HCT116 (cell line): ENCODE measurements around the gene HOXB8. TPM values are rescaled to one million over a fixed set of nuclear protein-coding genes. Genes with fewer than 3 reads are reported as not detected.

Experiments used
- ATAC-seq: fragments of 200-7000 bp; cut with Tn5 transposase; 2 replicates; pipeline ENCODE4 v1.9.1; 2020; ENCODE audit warnings: mild to moderate bottlenecking, moderate library complexity
- BruUV-seq: library from RNA; stranded (reverse); fragments of 400-500 nt; replicated peaks from 2 replicates; lab custom pipeline; 2021; lab: Mats Ljungman, UMichigan
- CTCF ChIA-PET: fragments of 300-600 bp; sonication (Branson Sonifier 250); formaldehyde crosslinking; loops from one replicate; lab custom pipeline; 2021; ENCODE audit warnings: antibody characterized with exemption; lab: Charles Lee
- POLR2A ChIA-PET: fragments of 300-600, 350-600 bp; sonication (Branson Sonifier 250); formaldehyde crosslinking; loops from one replicate; lab custom pipeline; 2021; ENCODE audit warnings: antibody characterized with exemption; lab: Charles Lee
- RAD21 ChIA-PET, 2 experiments: fragments of 300-600 bp; sonication (Branson Sonifier 250); formaldehyde crosslinking; loops; one replicate each; lab custom pipeline; 2023; ENCODE audit warnings: low total read pairs in 2 of 2; ENCODE audit not compliant: uncharacterized antibody in 2 of 2, unreplicated experiment in 2 of 2, low non-redundant PET in 1 of 2; lab: Charles Lee
- DNase-seq: peaks from one replicate; pipeline ENCODE4 v3.0.0-alpha.2; 2010; ENCODE audit warnings: low read depth, low spot score
- H2AFZ ChIP-seq: fragments of 200-600 bp; shearing (Covaris generic), sonication (generic); 2 replicates; pipeline ENCODE4 v1.6.1; 2017; ENCODE audit warnings: low read depth, mixed run types, mixed read lengths, antibody characterized with exemption, low read length; ENCODE audit not compliant: poor library complexity, severe bottlenecking
- H3K27ac ChIP-seq: 2 replicates; pipeline ENCODE4 v1.5.1; 2012; ENCODE audit warnings: low read depth, low read length
- H3K27me3 ChIP-seq: fragments of 200-600 bp; sonication (generic); 2 replicates; pipeline ENCODE4 v1.6.1; 2016; ENCODE audit warnings: mixed run types, low read length, mixed read lengths; ENCODE audit not compliant: insufficient read depth
- H3K36me3 ChIP-seq, 2 experiments: fragments of 200-500 bp in 1 of 2; fragments of 200-600 bp in 1 of 2; sonication (Bioruptor generic) in 1 of 2; sonication (generic) in 1 of 2; 2 replicates each; pipeline versions ENCODE4 v1.5.1 to v1.6.1; 2014 to 2016; ENCODE audit warnings: low read length in 2 of 2, inconsistent platforms in 1 of 2, mixed read lengths in 1 of 2, mixed run types in 1 of 2; ENCODE audit not compliant: insufficient read depth in 2 of 2, control insufficient read depth in 1 of 2
- H3K4me1 ChIP-seq, 2 experiments: fragments of 200-600 bp in 1 of 2; sonication (generic) in 1 of 2; 2 replicates each; pipeline versions ENCODE4 v1.5.1 to v1.6.1; 2012 to 2017; ENCODE audit warnings: low read length in 2 of 2, inconsistent platforms in 1 of 2, mild to moderate bottlenecking in 1 of 2, mixed read lengths in 1 of 2, mixed run types in 1 of 2, moderate library complexity in 1 of 2; ENCODE audit not compliant: insufficient read depth in 2 of 2, control insufficient read depth in 1 of 2
- H3K4me2 ChIP-seq: fragments of 200-600 bp; sonication (generic); 2 replicates; pipeline ENCODE4 v1.6.1; 2017; ENCODE audit warnings: mixed run types, low read length, mixed read lengths
- H3K4me3 ChIP-seq, 2 experiments: fragments of 200-600 bp in 1 of 2; sonication (generic) in 1 of 2; replicated peaks in 1 of 2; 2 replicates each; pipeline ENCODE4 v1.5.1; 2011 to 2016; ENCODE audit warnings: low read length in 2 of 2, control low read depth in 1 of 2, low read depth in 1 of 2, mild to moderate bottlenecking in 1 of 2, mixed read lengths in 1 of 2, mixed run types in 1 of 2
- H3K79me2 ChIP-seq: fragments of 200-600 bp; sonication (generic); 2 replicates; pipeline ENCODE4 v1.6.1; 2017; ENCODE audit warnings: mild to moderate bottlenecking, mixed run types, low read length, moderate library complexity, mixed read lengths; ENCODE audit not compliant: insufficient read depth
- H3K9ac ChIP-seq: fragments of 200-600 bp; sonication (generic); 2 replicates; pipeline ENCODE4 v1.6.1; 2016; ENCODE audit warnings: low read length, mixed read lengths
- H3K9me2 ChIP-seq: fragments of 200-600 bp; sonication (generic), shearing (Covaris generic); 2 replicates; pipeline ENCODE4 v1.6.1; 2017; ENCODE audit warnings: mixed run types, mild to moderate bottlenecking, moderate library complexity; ENCODE audit not compliant: insufficient read depth
- H3K9me3 ChIP-seq, 2 experiments: fragments of 200-500 bp in 1 of 2; fragments of 200-600 bp in 1 of 2; sonication (Bioruptor generic) in 1 of 2; sonication (generic) in 1 of 2; 2 replicates each; pipeline ENCODE4 v1.6.1; 2014 to 2017; ENCODE audit warnings: low read length in 2 of 2, mixed read lengths in 2 of 2, inconsistent platforms in 1 of 2, low read depth in 1 of 2, mild to moderate bottlenecking in 1 of 2, mixed run types in 1 of 2, moderate library complexity in 1 of 2; ENCODE audit not compliant: control insufficient read depth in 1 of 2, insufficient read depth in 1 of 2
- H4K20me1 ChIP-seq: fragments of 200-600 bp; sonication (generic), shearing (Covaris generic); 2 replicates; pipeline ENCODE4 v1.6.1; 2017; ENCODE audit warnings: mixed run types, mild to moderate bottlenecking, moderate library complexity; ENCODE audit not compliant: insufficient read depth
- ATF3 ChIP-seq: IDR thresholded peaks from 2 replicates; pipeline ENCODE4 v1.6.1; 2012
- CBX3 ChIP-seq: IDR thresholded peaks from 2 replicates; pipeline ENCODE4 v1.6.1; 2012; ENCODE audit warnings: low read depth
- FOSL1 ChIP-seq: IDR thresholded peaks from 2 replicates; pipeline ENCODE4 v1.6.1; 2012; ENCODE audit warnings: low read depth
- MAX ChIP-seq: IDR thresholded peaks from 2 replicates; pipeline ENCODE4 v1.6.1; 2012
- POLR2AphosphoS5 ChIP-seq: IDR thresholded peaks from 2 replicates; pipeline ENCODE4 v1.6.1; 2011; ENCODE audit warnings: mild to moderate bottlenecking, low read depth, low read length, moderate library complexity
- SP1 ChIP-seq: IDR thresholded peaks from 2 replicates; pipeline ENCODE4 v1.6.1; 2012; ENCODE audit warnings: low read depth
- SRF ChIP-seq: IDR thresholded peaks from 2 replicates; pipeline ENCODE4 v1.6.1; 2012; ENCODE audit warnings: low read depth
- TCF7L2 ChIP-seq: IDR thresholded peaks from 2 replicates; pipeline ENCODE4 v1.7.0; 2011; ENCODE audit warnings: borderline replicate concordance, inconsistent platforms; ENCODE audit not compliant: insufficient read depth, insufficient read length; ENCODE audit errors: extremely low read depth
- ZBTB33 ChIP-seq: IDR thresholded peaks from 2 replicates; pipeline ENCODE4 v1.6.1; 2011; ENCODE audit warnings: mild to moderate bottlenecking, low read length, moderate library complexity; ENCODE audit not compliant: insufficient replicate concordance; ENCODE audit errors: extremely low read depth
- intact Hi-C: fragments of 100-400 bp; cut with micrococcal nuclease; formaldehyde crosslinking; loops from 2 replicates; pipeline ENCODE4 v1.10.0; 2022
- total RNA-seq: library from RNA; stranded (reverse); gene quantifications from one replicate; pipeline ENCODE4 v1.2.1, GENCODE V29; 2021; ENCODE audit not compliant: unreplicated experiment
- TF ChIP-seq, protein P1 (sequence below), 3 experiments: fragments of 200-600 bp in 1 of 3; sonication (generic) in 1 of 3; IDR thresholded peaks in 2 of 3; conservative IDR thresholded peaks in 1 of 3; 2 replicates each; pipeline ENCODE4 v1.5.1; 2012 to 2017; ENCODE audit warnings: low read depth in 2 of 3, low read length in 2 of 3, antibody characterized with exemption in 1 of 3, borderline replicate concordance in 1 of 3, control low read depth in 1 of 3, mild to moderate bottlenecking in 1 of 3, mixed read lengths in 1 of 3, mixed run types in 1 of 3, moderate library complexity in 1 of 3; ENCODE audit not compliant: insufficient read depth in 1 of 3

Gene HOXB8
- total RNA-seq, 1 experiment from 2014 or later, result 44.7 TPM

DNA sequence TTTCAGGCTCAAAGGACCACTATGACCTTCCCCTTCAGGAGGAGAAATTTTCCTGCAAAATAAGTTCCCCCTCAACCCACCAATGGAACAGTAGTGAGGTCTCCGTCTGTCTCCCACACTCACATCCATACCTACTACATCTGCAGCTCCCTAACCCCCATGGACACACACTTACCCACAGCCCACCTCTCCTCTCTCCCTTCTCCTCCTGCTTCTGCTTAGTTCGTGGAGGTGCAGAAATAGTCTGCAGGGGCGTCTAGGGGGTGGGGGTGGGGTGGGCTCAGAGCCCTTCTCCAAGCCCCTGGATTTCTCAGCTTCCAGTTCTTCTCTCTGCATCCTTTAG, 45.9 kb downstream of the HOXB8 start:
- Histone ChIP-seq H3K36me3 (no peaks in the 10 kb centered on the region; a peak in 1 of 4 replicates), H3K4me3 (no peak overlapping the region), H3K4me1 (no peaks in the 10 kb centered on the region), H3K9me3 (no peaks in the 10 kb centered on the region), H3K27me3 (no peaks in the 10 kb centered on the region), H2AFZ (no peak overlapping the region), H3K9me2 (no peaks in the 10 kb centered on the region), H4K20me1 (no peaks in the 10 kb centered on the region), H3K9ac (no peak overlapping the region), H3K79me2 (peaks cover 65% of the 10 kb centered on the region), H3K27ac (no peak overlapping the region), H3K4me2 (no peak overlapping the region)
- intact Hi-C loops, result no loop called here
- POLR2A ChIA-PET, result no interaction called here
- RAD21 ChIA-PET, result no interaction called here
- ATAC-seq (no peak), DNase-seq (no peak)
- CTCF ChIA-PET, result no interaction called here
- no TSS peak for BruUV-seq
- TF ChIP-seq FOSL1, result no peak
- no peak for TF ChIP-seq ZBTB33
- TF ChIP-seq SP1, result no peak
- no peak for TF ChIP-seq CBX3
- no peak for TF ChIP-seq TCF7L2
- no peak for TF ChIP-seq SRF
- TF ChIP-seq MAX, result no peak
- no peak for TF ChIP-seq POLR2AphosphoS5
- TF ChIP-seq ATF3, result no peak
- TF ChIP-seq, protein P1, sequence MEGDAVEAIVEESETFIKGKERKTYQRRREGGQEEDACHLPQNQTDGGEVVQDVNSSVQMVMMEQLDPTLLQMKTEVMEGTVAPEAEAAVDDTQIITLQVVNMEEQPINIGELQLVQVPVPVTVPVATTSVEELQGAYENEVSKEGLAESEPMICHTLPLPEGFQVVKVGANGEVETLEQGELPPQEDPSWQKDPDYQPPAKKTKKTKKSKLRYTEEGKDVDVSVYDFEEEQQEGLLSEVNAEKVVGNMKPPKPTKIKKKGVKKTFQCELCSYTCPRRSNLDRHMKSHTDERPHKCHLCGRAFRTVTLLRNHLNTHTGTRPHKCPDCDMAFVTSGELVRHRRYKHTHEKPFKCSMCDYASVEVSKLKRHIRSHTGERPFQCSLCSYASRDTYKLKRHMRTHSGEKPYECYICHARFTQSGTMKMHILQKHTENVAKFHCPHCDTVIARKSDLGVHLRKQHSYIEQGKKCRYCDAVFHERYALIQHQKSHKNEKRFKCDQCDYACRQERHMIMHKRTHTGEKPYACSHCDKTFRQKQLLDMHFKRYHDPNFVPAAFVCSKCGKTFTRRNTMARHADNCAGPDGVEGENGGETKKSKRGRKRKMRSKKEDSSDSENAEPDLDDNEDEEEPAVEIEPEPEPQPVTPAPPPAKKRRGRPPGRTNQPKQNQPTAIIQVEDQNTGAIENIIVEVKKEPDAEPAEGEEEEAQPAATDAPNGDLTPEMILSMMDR (IDR thresholded peaks at IDR 0.05 in 2 of 3, conservative IDR thresholded peaks at IDR 0.05 in 1 of 3; ENCODE audit: borderline replicate concordance in 1 of 3, insufficient read depth in 1 of 3, low read depth in 2 of 3, low read length in 2 of 3), result no peak
